Measurements from ENCODE around the gene CHD9NB. TPM values are rescaled to one million over a fixed set of nuclear protein-coding genes. Genes with fewer than 3 reads are reported as not detected.

The CHD9NB gene
- total and polyA plus RNA-seq, 2 of the 4 experiments (the other 2 are of a cell fraction), result 0.94 to 1.1 TPM

DNA sequence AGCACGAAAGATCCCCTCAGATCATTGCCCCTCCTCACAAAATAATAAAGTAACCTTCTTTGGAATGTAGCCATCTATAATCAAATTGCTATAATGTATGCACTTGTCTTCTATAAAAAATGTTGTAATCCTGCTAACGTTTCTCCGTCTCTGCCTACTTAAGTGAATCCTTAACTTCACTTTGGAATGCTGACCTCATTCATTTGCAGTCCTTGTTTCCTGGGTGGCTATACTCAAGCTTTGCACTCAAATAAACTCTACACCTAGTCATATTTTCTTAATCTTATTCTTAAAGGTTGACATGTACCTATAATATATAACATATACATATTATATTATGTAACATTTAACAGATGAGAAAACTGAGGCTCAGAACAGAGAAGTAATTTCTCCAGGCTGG lies 22.7 kb downstream of the CHD9NB start:
- Histone ChIP-seq H2AK9ac (replicated peaks; ENCODE audit: low read depth, low read length, poor library complexity) (no peak overlapping the region), H3K23ac (ENCODE audit: low read depth, low read length) (no peak overlapping the region), H2AFZ (replicated peaks; ENCODE audit: low read length, poor library complexity) (no peak overlapping the region), H3K9me1 (ENCODE audit: insufficient read depth, low read length) (no peaks in the 10 kb centered on the region), H4K8ac (ENCODE audit: low read depth in 2 of 2, low read length in 2 of 2) (no peak overlapping the region), H3K4me3 (ENCODE audit: insufficient read depth, low read depth, low read length) (no peak overlapping the region), H4K20me1 (ENCODE audit: insufficient read depth, low read length) (no peaks in the 10 kb centered on the region), H3K18ac (ENCODE audit: low read depth, low read length) (no peak overlapping the region), H2BK20ac (ENCODE audit: low read depth, low read length) (no peak overlapping the region), H2BK120ac (ENCODE audit: low read depth, low read length) (no peak overlapping the region), H3K79me1 (ENCODE audit: low read depth in 1 of 2, low read length in 2 of 2) (no peaks in the 10 kb centered on the region), H4K91ac (ENCODE audit: insufficient read depth, low read depth, low read length) (no peak overlapping the region), H3K9me3 (ENCODE audit: control insufficient read depth, insufficient read depth, low read length) (peaks cover 3% of the 10 kb centered on the region; the same call in 1 of the 2 replicates), H3K4me1 (ENCODE audit: control insufficient read depth, insufficient read depth, low read length) (peaks cover 2% of the 10 kb centered on the region; the same call in 1 of the 2 replicates), H2AK5ac (ENCODE audit: low read depth, low read length) (no peak overlapping the region), H3K9ac (ENCODE audit: low read depth, low read length) (no peak overlapping the region), H2BK5ac (ENCODE audit: low read depth, low read length, poor library complexity, severe bottlenecking) (no peak overlapping the region), H3K56ac (ENCODE audit: extremely low read depth, insufficient read depth, low read length) (no peak overlapping the region), H3K36me3 (ENCODE audit: control insufficient read depth, insufficient read depth, low read length) (no peaks in the 10 kb centered on the region), H4K5ac (ENCODE audit: low read depth, low read length) (no peak overlapping the region), H3K27me3 (ENCODE audit: control insufficient read depth, insufficient read depth, low read length) (no peaks in the 10 kb centered on the region), H3K27ac (ENCODE audit: insufficient read depth, low read length) (no peak overlapping the region), H3K14ac (replicated peaks; ENCODE audit: low read depth, low read length) (no peak overlapping the region), H3K4ac (ENCODE audit: low read depth, low read length) (no peak overlapping the region), H2BK15ac (ENCODE audit: low read depth, low read length) (no peak overlapping the region), H3K4me2 (ENCODE audit: low read depth, low read length) (no peak overlapping the region)
- BruUV-seq (replicated peaks), result no TSS peak
- intact Hi-C loops (cut with micrococcal nuclease) (no loop called here), dilution Hi-C loops (cut with HindIII; ENCODE audit: low sequenced_read_pairs, unreplicated experiment) (no loop called here), in situ Hi-C loops (cut with MboI; ENCODE audit: low sequenced_read_pairs) (no loop called here)
- TF ChIP-seq SMC3 (IDR thresholded peaks at IDR 0.05; ENCODE audit: low read depth, low read length), result no peak
- TF ChIP-seq RFX5 (IDR thresholded peaks at IDR 0.05; ENCODE audit: low read depth, low read length), result no peak
- TF ChIP-seq CEBPB (IDR thresholded peaks at IDR 0.05; ENCODE audit: low read depth, low read length), result no peak
- no peak for TF ChIP-seq MXI1 (IDR thresholded peaks at IDR 0.05; ENCODE audit: borderline replicate concordance, low read depth, low read length)
- TF ChIP-seq, protein P1, sequence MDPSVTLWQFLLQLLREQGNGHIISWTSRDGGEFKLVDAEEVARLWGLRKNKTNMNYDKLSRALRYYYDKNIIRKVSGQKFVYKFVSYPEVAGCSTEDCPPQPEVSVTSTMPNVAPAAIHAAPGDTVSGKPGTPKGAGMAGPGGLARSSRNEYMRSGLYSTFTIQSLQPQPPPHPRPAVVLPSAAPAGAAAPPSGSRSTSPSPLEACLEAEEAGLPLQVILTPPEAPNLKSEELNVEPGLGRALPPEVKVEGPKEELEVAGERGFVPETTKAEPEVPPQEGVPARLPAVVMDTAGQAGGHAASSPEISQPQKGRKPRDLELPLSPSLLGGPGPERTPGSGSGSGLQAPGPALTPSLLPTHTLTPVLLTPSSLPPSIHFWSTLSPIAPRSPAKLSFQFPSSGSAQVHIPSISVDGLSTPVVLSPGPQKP (IDR thresholded peaks at IDR 0.05; ENCODE audit: borderline replicate concordance, low read depth, low read length), result no peak
- no peak for TF ChIP-seq RCOR1 (IDR thresholded peaks at IDR 0.05; ENCODE audit: insufficient replicate concordance, low read length)
- TF ChIP-seq, protein P2, sequence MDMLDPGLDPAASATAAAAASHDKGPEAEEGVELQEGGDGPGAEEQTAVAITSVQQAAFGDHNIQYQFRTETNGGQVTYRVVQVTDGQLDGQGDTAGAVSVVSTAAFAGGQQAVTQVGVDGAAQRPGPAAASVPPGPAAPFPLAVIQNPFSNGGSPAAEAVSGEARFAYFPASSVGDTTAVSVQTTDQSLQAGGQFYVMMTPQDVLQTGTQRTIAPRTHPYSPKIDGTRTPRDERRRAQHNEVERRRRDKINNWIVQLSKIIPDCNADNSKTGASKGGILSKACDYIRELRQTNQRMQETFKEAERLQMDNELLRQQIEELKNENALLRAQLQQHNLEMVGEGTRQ (IDR thresholded peaks at IDR 0.05; ENCODE audit: low read depth, low read length), result no peak
- no peak for TF ChIP-seq POLR2A (IDR thresholded peaks at IDR 0.05; ENCODE audit: low read depth, low read length)
- TF ChIP-seq BHLHE40 (IDR thresholded peaks at IDR 0.05; ENCODE audit: low read depth, low read length), result no peak
- TF ChIP-seq MAFK (IDR thresholded peaks at IDR 0.05; ENCODE audit: low read depth, low read length), result no peak
- no peak for TF ChIP-seq NFE2L2 (IDR thresholded peaks at IDR 0.05; ENCODE audit: low read depth, low read length)
- no peak for TF ChIP-seq RAD21 (IDR thresholded peaks at IDR 0.05; ENCODE audit: low read length)
- TF ChIP-seq, protein P3, sequence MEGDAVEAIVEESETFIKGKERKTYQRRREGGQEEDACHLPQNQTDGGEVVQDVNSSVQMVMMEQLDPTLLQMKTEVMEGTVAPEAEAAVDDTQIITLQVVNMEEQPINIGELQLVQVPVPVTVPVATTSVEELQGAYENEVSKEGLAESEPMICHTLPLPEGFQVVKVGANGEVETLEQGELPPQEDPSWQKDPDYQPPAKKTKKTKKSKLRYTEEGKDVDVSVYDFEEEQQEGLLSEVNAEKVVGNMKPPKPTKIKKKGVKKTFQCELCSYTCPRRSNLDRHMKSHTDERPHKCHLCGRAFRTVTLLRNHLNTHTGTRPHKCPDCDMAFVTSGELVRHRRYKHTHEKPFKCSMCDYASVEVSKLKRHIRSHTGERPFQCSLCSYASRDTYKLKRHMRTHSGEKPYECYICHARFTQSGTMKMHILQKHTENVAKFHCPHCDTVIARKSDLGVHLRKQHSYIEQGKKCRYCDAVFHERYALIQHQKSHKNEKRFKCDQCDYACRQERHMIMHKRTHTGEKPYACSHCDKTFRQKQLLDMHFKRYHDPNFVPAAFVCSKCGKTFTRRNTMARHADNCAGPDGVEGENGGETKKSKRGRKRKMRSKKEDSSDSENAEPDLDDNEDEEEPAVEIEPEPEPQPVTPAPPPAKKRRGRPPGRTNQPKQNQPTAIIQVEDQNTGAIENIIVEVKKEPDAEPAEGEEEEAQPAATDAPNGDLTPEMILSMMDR (conservative IDR thresholded peaks at IDR 0.05; ENCODE audit: low read depth, low read length), result no peak
- no peak for TF ChIP-seq FOS (IDR thresholded peaks at IDR 0.05; ENCODE audit: low read depth, low read length)
- TF ChIP-seq MAZ (IDR thresholded peaks at IDR 0.05; ENCODE audit: borderline replicate concordance, low read depth, low read length), result no peak
- no peak for TF ChIP-seq CHD1 (IDR thresholded peaks at IDR 0.05; ENCODE audit: low read depth, low read length)
- no peak for DNase-seq
- ChIA-PET POLR2A (ENCODE audit: unreplicated experiment) (no interaction called here), CTCF (no interaction called here)
- ATAC-seq (ENCODE audit: low read depth), result no peak
- no CpG with 5 or more reads among the region's 3 CpGs for WGBS, 2 experiments (ENCODE audit: extremely low coverage in 2 of 2, insufficient read length in 1 of 2)

All from IMR-90 (cell line).